ENCODE results near the gene TCF25.

TCF25 gene

DNA sequence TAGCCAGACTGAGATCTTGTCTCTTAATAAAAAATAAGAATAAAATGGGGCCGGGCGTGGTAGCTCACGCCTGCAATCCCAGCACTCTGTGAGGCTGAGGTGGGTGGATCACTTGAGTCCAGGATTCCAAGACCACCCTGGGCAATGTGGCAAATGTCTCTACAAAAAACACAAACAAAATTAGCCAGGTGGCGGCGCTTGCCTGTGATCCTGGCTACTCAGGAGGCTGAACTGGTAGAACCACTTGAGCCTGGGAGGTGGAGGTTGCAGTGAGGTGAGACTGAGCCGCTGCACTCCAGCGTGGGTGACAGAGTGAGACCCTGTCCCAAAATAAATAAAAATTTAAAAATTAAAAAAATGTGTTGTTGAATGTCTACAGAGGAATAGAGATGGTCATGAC is 72.3 kb downstream of the TCF25 start:
- TF ChIP-seq CTCF (conservative IDR thresholded peaks at IDR 0.05; ENCODE audit: low read length) (no peak), EZH2phosphoT487 (IDR thresholded peaks at IDR 0.05; ENCODE audit: borderline replicate concordance) (no peak)
- Histone ChIP-seq H3K27me3 (ENCODE audit: insufficient read depth, low read length, poor library complexity, severe bottlenecking) (no peaks in the 10 kb centered on the region), H3K9ac (ENCODE audit: low read depth, low read length, poor library complexity, severe bottlenecking) (no peak overlapping the region), H3K4me3 (ENCODE audit: low read length, poor library complexity, severe bottlenecking) (no peak overlapping the region), H4K20me1 (ENCODE audit: insufficient read depth, low read length, poor library complexity, severe bottlenecking) (peaks cover 3% of the 10 kb centered on the region), H3K4me2 (ENCODE audit: low read depth, low read length, poor library complexity, severe bottlenecking) (no peak overlapping the region), H3K79me2 (ENCODE audit: insufficient read depth, low read length) (no peaks in the 10 kb centered on the region), H3K9me2 (replicated peaks; ENCODE audit: low read depth, low read length) (no peaks in the 10 kb centered on the region), H3F3A (ENCODE audit: low read depth) (no peaks in the 10 kb centered on the region), H2AFZ (ENCODE audit: low read length) (no peak overlapping the region), H3K36me3 (ENCODE audit: insufficient read depth, low read length) (no peaks in the 10 kb centered on the region), H3K4me1 (ENCODE audit: insufficient read depth, low read length, poor library complexity, severe bottlenecking) (no peaks in the 10 kb centered on the region), H3K9me3 (ENCODE audit: insufficient read depth, low read depth, low read length) (no peaks in the 10 kb centered on the region)

GRCh38 chr16:89946515-89946914 is 73.1 kb downstream of the TCF25 start:
- TF ChIP-seq EZH2phosphoT487 (IDR thresholded peaks at IDR 0.05; ENCODE audit: borderline replicate concordance), result no peak
- TF ChIP-seq CTCF (conservative IDR thresholded peaks at IDR 0.05; ENCODE audit: low read length), result no peak
- H3K9ac ChIP-seq (ENCODE audit: low read depth, low read length, poor library complexity, severe bottlenecking), result no peak overlapping the region
- H3K9me2 ChIP-seq (replicated peaks; ENCODE audit: low read depth, low read length), result no peaks in the 10 kb centered on the region
- H2AFZ ChIP-seq (ENCODE audit: low read length), result no peak overlapping the region
- no peak overlapping the region for H3K4me3 ChIP-seq (ENCODE audit: low read length, poor library complexity, severe bottlenecking)
- H3K79me2 ChIP-seq (ENCODE audit: insufficient read depth, low read length), result no peaks in the 10 kb centered on the region
- H4K20me1 ChIP-seq (ENCODE audit: insufficient read depth, low read length, poor library complexity, severe bottlenecking), result peaks cover 3% of the 10 kb centered on the region
- H3K27me3 ChIP-seq (ENCODE audit: insufficient read depth, low read length, poor library complexity, severe bottlenecking), result no peaks in the 10 kb centered on the region
- H3K4me1 ChIP-seq (ENCODE audit: insufficient read depth, low read length, poor library complexity, severe bottlenecking), result no peaks in the 10 kb centered on the region
- H3K9me3 ChIP-seq (ENCODE audit: insufficient read depth, low read depth, low read length), result no peaks in the 10 kb centered on the region
- no peaks in the 10 kb centered on the region for H3F3A ChIP-seq (ENCODE audit: low read depth)
- H3K36me3 ChIP-seq (ENCODE audit: insufficient read depth, low read length), result no peaks in the 10 kb centered on the region
- H3K4me2 ChIP-seq (ENCODE audit: low read depth, low read length, poor library complexity, severe bottlenecking), result no peak overlapping the region

DNA sequence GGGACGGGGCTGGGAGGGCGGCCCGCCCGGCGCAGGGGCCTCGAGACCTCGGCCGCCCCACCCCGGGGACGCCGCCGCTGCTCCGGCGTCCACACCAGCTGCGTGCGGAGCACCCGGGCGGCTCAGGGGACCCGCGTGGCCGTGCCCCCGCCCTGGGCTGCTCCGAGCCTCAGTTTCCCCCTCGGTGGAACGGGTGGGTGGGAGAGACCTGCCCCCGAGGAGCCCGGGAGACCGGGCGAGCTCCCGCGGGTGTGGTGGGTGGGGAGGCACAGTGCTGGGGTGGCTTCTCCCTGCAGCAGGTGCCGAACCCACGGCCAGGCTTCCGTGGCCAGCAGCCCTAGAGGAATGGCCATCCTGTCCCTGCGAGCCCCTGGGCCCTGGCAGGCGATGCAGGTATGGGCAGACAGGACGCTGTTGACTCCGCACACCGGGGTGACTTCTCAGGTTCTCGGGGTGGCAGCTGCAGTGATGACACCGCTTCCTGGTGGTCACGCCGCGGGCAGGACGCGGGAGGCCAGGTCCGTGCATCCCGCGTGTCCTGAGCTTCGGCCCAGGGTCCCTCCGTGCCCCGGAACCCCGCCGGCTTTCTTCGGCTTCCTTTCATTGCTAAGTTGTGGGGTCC is 75.8 kb downstream of the TCF25 start:
- Histone ChIP-seq H3K36me3 (ENCODE audit: insufficient read depth, low read length) (no peaks in the 10 kb centered on the region), H4K20me1 (ENCODE audit: insufficient read depth, low read length, poor library complexity, severe bottlenecking) (peaks cover 3% of the 10 kb centered on the region), H3F3A (ENCODE audit: low read depth) (no peaks in the 10 kb centered on the region), H3K9me3 (ENCODE audit: insufficient read depth, low read depth, low read length) (no peaks in the 10 kb centered on the region), H3K4me1 (ENCODE audit: insufficient read depth, low read length, poor library complexity, severe bottlenecking) (no peaks in the 10 kb centered on the region), H3K9me2 (replicated peaks; ENCODE audit: low read depth, low read length) (no peaks in the 10 kb centered on the region), H3K4me2 (ENCODE audit: low read depth, low read length, poor library complexity, severe bottlenecking) (peak overlapping the region; percentile 71), H3K4me3 (ENCODE audit: low read length, poor library complexity, severe bottlenecking) (peak overlapping the region; percentile 74), H2AFZ (ENCODE audit: low read length) (no peak overlapping the region), H3K27me3 (ENCODE audit: insufficient read depth, low read length, poor library complexity, severe bottlenecking) (no peaks in the 10 kb centered on the region), H3K9ac (ENCODE audit: low read depth, low read length, poor library complexity, severe bottlenecking) (peak overlapping the region; percentile 67), H3K79me2 (ENCODE audit: insufficient read depth, low read length) (no peaks in the 10 kb centered on the region)
- TF ChIP-seq EZH2phosphoT487 (IDR thresholded peaks at IDR 0.05; ENCODE audit: borderline replicate concordance) (no peak), CTCF (conservative IDR thresholded peaks at IDR 0.05; ENCODE audit: low read length) (no peak)
